ENCODE results near the gene WIPF1.
A peak's percentile ranks its signal among the peaks of the same experiment; 100 is the strongest.

The WIPF1 gene

GRCh38 chr2:174535757-174536703, 61.6 kb downstream of the WIPF1 start:
- Histone ChIP-seq H4K8ac (ENCODE audit: low read depth, low read length) (no peak overlapping the region), H2AK5ac (ENCODE audit: low read depth, low read length) (no peak overlapping the region), H3K14ac (ENCODE audit: low read length) (no peak overlapping the region), H3K4me1 (ENCODE audit: control insufficient read depth in 2 of 2, insufficient read depth in 1 of 2, low read depth in 1 of 2, low read length in 2 of 2) (no peaks in the 10 kb centered on the region), H3K4me2 (ENCODE audit: insufficient read depth, low read length, poor library complexity, severe bottlenecking) (no peak overlapping the region), H3K18ac (ENCODE audit: low read length) (no peak overlapping the region), H2AFZ (ENCODE audit: low read length) (no peak overlapping the region), H2BK5ac (ENCODE audit: low read length) (peak overlapping the region; percentile 4), H3K36me3 (replicated peaks in 1 of 2; ENCODE audit: control insufficient read depth in 2 of 2, insufficient read depth in 2 of 2, low read length in 2 of 2) (no peaks in the 10 kb centered on the region), H3K27me3 (ENCODE audit: control insufficient read depth in 3 of 3, insufficient read depth in 3 of 3, low read depth in 1 of 3, low read length in 3 of 3) (no peaks in the 10 kb centered on the region), H3K9me3 (replicated peaks in 1 of 2; ENCODE audit: control insufficient read depth in 2 of 2, insufficient read depth in 1 of 2, low read depth in 1 of 2, low read length in 2 of 2) (no peaks in the 10 kb centered on the region), H3K27ac (replicated peaks; ENCODE audit: low read length) (no peak overlapping the region), H2BK120ac (ENCODE audit: low read depth, low read length) (no peak overlapping the region), H3K9ac (ENCODE audit: low read depth, low read length, poor library complexity) (no peak overlapping the region), H2BK15ac (ENCODE audit: low read length) (no peak overlapping the region), H3K79me1 (ENCODE audit: low read depth, low read length) (no peaks in the 10 kb centered on the region), H2BK12ac (ENCODE audit: low read length) (no peak overlapping the region), H3K4me3 (ENCODE audit: low read length in 2 of 2) (no peak overlapping the region), H3K23ac (ENCODE audit: low read depth, low read length, poor library complexity) (no peak overlapping the region), H3K4ac (ENCODE audit: low read length) (no peak overlapping the region), H4K91ac (ENCODE audit: low read depth, low read length, poor library complexity) (no peak overlapping the region)
- DNase-seq (ENCODE audit: low spot score): no peak
- no CpG with 5 or more reads among the region's 11 CpGs for WGBS, 2 donors (ENCODE audit: extremely low coverage in 2 of 2, insufficient read length in 2 of 2, insufficient replicate concordance in 1 of 2)

DNA sequence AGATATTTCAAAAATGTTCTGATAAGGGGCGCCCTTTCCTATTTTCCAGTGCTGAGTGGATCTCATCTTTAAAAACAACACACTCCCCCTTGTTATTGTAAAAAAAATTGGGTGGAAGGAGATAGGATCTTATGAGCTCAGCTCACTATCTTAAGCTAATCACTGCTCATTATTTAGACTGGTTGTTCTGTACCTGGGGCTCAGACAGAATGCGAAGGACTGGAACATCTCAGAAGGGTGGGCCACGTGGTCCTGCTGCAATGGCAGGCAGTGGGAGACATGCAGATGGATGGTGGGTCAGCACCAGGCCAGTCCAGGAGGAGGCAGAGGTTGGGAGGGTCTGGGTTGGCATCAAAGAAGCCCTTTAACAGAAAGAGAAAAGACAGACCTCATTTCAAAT, 62.5 kb downstream of the WIPF1 start:
- no peak for DNase-seq (ENCODE audit: low spot score)
- no peaks in the 10 kb centered on the region for H3K9me3 ChIP-seq (replicated peaks in 1 of 2; ENCODE audit: control insufficient read depth in 2 of 2, insufficient read depth in 1 of 2, low read depth in 1 of 2, low read length in 2 of 2)
- H3K27me3 ChIP-seq (ENCODE audit: control insufficient read depth in 3 of 3, insufficient read depth in 3 of 3, low read depth in 1 of 3, low read length in 3 of 3): no peaks in the 10 kb centered on the region
- no peaks in the 10 kb centered on the region for H3K4me1 ChIP-seq (ENCODE audit: control insufficient read depth in 2 of 2, insufficient read depth in 1 of 2, low read depth in 1 of 2, low read length in 2 of 2)
- no peak overlapping the region for H2BK5ac ChIP-seq (ENCODE audit: low read length)
- H2AFZ ChIP-seq (ENCODE audit: low read length): no peak overlapping the region
- no peak overlapping the region for H4K91ac ChIP-seq (ENCODE audit: low read depth, low read length, poor library complexity)
- WGBS, 2 donors (ENCODE audit: extremely low coverage in 2 of 2, insufficient read length in 2 of 2, insufficient replicate concordance in 1 of 2): no CpG with 5 or more reads among the region's 3 CpGs
- H3K14ac ChIP-seq (ENCODE audit: low read length): no peak overlapping the region
- no peak overlapping the region for H2BK12ac ChIP-seq (ENCODE audit: low read length)
- H3K9ac ChIP-seq (ENCODE audit: low read depth, low read length, poor library complexity): no peak overlapping the region
- no peaks in the 10 kb centered on the region for H3K36me3 ChIP-seq (replicated peaks in 1 of 2; ENCODE audit: control insufficient read depth in 2 of 2, insufficient read depth in 2 of 2, low read length in 2 of 2)
- no peak overlapping the region for H3K4me3 ChIP-seq (ENCODE audit: low read length in 2 of 2)
- H3K4ac ChIP-seq (ENCODE audit: low read length): no peak overlapping the region
- no peak overlapping the region for H3K4me2 ChIP-seq (ENCODE audit: insufficient read depth, low read length, poor library complexity, severe bottlenecking)
- H2AK5ac ChIP-seq (ENCODE audit: low read depth, low read length): no peak overlapping the region
- H2BK15ac ChIP-seq (ENCODE audit: low read length): no peak overlapping the region
- no peak overlapping the region for H3K18ac ChIP-seq (ENCODE audit: low read length)
- no peak overlapping the region for H2BK120ac ChIP-seq (ENCODE audit: low read depth, low read length)
- no peak overlapping the region for H3K23ac ChIP-seq (ENCODE audit: low read depth, low read length, poor library complexity)
- H3K79me1 ChIP-seq (ENCODE audit: low read depth, low read length): no peaks in the 10 kb centered on the region
- no peak overlapping the region for H4K8ac ChIP-seq (ENCODE audit: low read depth, low read length)
- H3K27ac ChIP-seq (replicated peaks; ENCODE audit: low read length): no peak overlapping the region

GRCh38 chr2:174529916-174530315, 67.7 kb downstream of the WIPF1 start:
- H3K27ac ChIP-seq (replicated peaks; ENCODE audit: low read length): no peak overlapping the region
- no peak overlapping the region for H3K4ac ChIP-seq (ENCODE audit: low read length)
- no peak overlapping the region for H3K14ac ChIP-seq (ENCODE audit: low read length)
- H3K9me3 ChIP-seq (replicated peaks in 1 of 2; ENCODE audit: control insufficient read depth in 2 of 2, insufficient read depth in 1 of 2, low read depth in 1 of 2, low read length in 2 of 2): peaks cover 2% of the 10 kb centered on the region in 2 donors
- no peak overlapping the region for H3K4me3 ChIP-seq (ENCODE audit: low read length in 2 of 2)
- H3K23ac ChIP-seq (ENCODE audit: low read depth, low read length, poor library complexity): no peak overlapping the region
- H3K27me3 ChIP-seq (ENCODE audit: control insufficient read depth in 3 of 3, insufficient read depth in 3 of 3, low read depth in 1 of 3, low read length in 3 of 3): peaks cover 0 to 6% (median 0%) of the 10 kb centered on the region in 3 experiments
- H4K8ac ChIP-seq (ENCODE audit: low read depth, low read length): no peak overlapping the region
- H3K18ac ChIP-seq (ENCODE audit: low read length): no peak overlapping the region
- no peak overlapping the region for H2BK12ac ChIP-seq (ENCODE audit: low read length)
- no peaks in the 10 kb centered on the region for H3K79me1 ChIP-seq (ENCODE audit: low read depth, low read length)
- no CpG with 5 or more reads among the region's 4 CpGs for WGBS, 2 donors (ENCODE audit: extremely low coverage in 2 of 2, insufficient read length in 2 of 2, insufficient replicate concordance in 1 of 2)
- no peak overlapping the region for H3K4me2 ChIP-seq (ENCODE audit: insufficient read depth, low read length, poor library complexity, severe bottlenecking)
- H2AK5ac ChIP-seq (ENCODE audit: low read depth, low read length): no peak overlapping the region
- H3K4me1 ChIP-seq (ENCODE audit: control insufficient read depth in 2 of 2, insufficient read depth in 1 of 2, low read depth in 1 of 2, low read length in 2 of 2): no peaks in the 10 kb centered on the region
- H3K9ac ChIP-seq (ENCODE audit: low read depth, low read length, poor library complexity): no peak overlapping the region
- H4K91ac ChIP-seq (ENCODE audit: low read depth, low read length, poor library complexity): no peak overlapping the region
- no peaks in the 10 kb centered on the region for H3K36me3 ChIP-seq (replicated peaks in 1 of 2; ENCODE audit: control insufficient read depth in 2 of 2, insufficient read depth in 2 of 2, low read length in 2 of 2)
- H2BK120ac ChIP-seq (ENCODE audit: low read depth, low read length): no peak overlapping the region
- no peak overlapping the region for H2AFZ ChIP-seq (ENCODE audit: low read length)
- H2BK15ac ChIP-seq (ENCODE audit: low read length): no peak overlapping the region
- H2BK5ac ChIP-seq (ENCODE audit: low read length): no peak overlapping the region
- no peak for DNase-seq (ENCODE audit: low spot score)

GRCh38 chr2:174527959-174528358, 69.6 kb downstream of the WIPF1 start:
- no CpG with 5 or more reads among the region's 3 CpGs for WGBS, 2 donors (ENCODE audit: extremely low coverage in 2 of 2, insufficient read length in 2 of 2, insufficient replicate concordance in 1 of 2)
- no peak overlapping the region for H3K9ac ChIP-seq (ENCODE audit: low read depth, low read length, poor library complexity)
- no peak for DNase-seq (ENCODE audit: low spot score)

More at GRCh38 chr2:174527959-174528358, 69.6 kb downstream of the WIPF1 start:
- H3K4me1 ChIP-seq (ENCODE audit: control insufficient read depth in 2 of 2, insufficient read depth in 1 of 2, low read depth in 1 of 2, low read length in 2 of 2): no peaks in the 10 kb centered on the region
- H2BK5ac ChIP-seq (ENCODE audit: low read length): no peak overlapping the region
- no peak overlapping the region for H2AK5ac ChIP-seq (ENCODE audit: low read depth, low read length)
- no peak overlapping the region for H3K4me3 ChIP-seq (ENCODE audit: low read length in 2 of 2)
- H3K9me3 ChIP-seq (replicated peaks in 1 of 2; ENCODE audit: control insufficient read depth in 2 of 2, insufficient read depth in 1 of 2, low read depth in 1 of 2, low read length in 2 of 2): peaks cover 2% of the 10 kb centered on the region in 2 donors
- H3K27me3 ChIP-seq (ENCODE audit: control insufficient read depth in 3 of 3, insufficient read depth in 3 of 3, low read depth in 1 of 3, low read length in 3 of 3): peaks cover 0 to 10% (median 0%) of the 10 kb centered on the region in 3 experiments
- no peak overlapping the region for H3K14ac ChIP-seq (ENCODE audit: low read length)
- H3K4me2 ChIP-seq (ENCODE audit: insufficient read depth, low read length, poor library complexity, severe bottlenecking): no peak overlapping the region
- H3K36me3 ChIP-seq (replicated peaks in 1 of 2; ENCODE audit: control insufficient read depth in 2 of 2, insufficient read depth in 2 of 2, low read length in 2 of 2): no peaks in the 10 kb centered on the region
- H4K8ac ChIP-seq (ENCODE audit: low read depth, low read length): no peak overlapping the region
- no peak overlapping the region for H3K23ac ChIP-seq (ENCODE audit: low read depth, low read length, poor library complexity)
- H3K4ac ChIP-seq (ENCODE audit: low read length): no peak overlapping the region
- H2AFZ ChIP-seq (ENCODE audit: low read length): no peak overlapping the region
- no peak overlapping the region for H3K18ac ChIP-seq (ENCODE audit: low read length)
- H3K27ac ChIP-seq (replicated peaks; ENCODE audit: low read length): no peak overlapping the region
- H2BK15ac ChIP-seq (ENCODE audit: low read length): no peak overlapping the region
- H2BK12ac ChIP-seq (ENCODE audit: low read length): no peak overlapping the region
- no peaks in the 10 kb centered on the region for H3K79me1 ChIP-seq (ENCODE audit: low read depth, low read length)
- no peak overlapping the region for H4K91ac ChIP-seq (ENCODE audit: low read depth, low read length, poor library complexity)
- no peak overlapping the region for H2BK120ac ChIP-seq (ENCODE audit: low read depth, low read length)

Data from neuronal stem cell (in vitro differentiated cells).